Measurements from ENCODE around the gene BICDL1.

BICDL1 gene

GRCh38 chr12:120132054-120132836, 143.2 kb downstream of the BICDL1 start:
- no peak for DNase-seq

- DNase-seq: no peak
Observed at GRCh38 chr12:120132863-120133385, 143.9 kb downstream of the BICDL1 start.

- DNase-seq: no peak
Observed at GRCh38 chr12:120134307-120134980, 145.4 kb downstream of the BICDL1 start.

- DNase-seq: no peak
Observed at GRCh38 chr12:120136093-120136770, 147.2 kb downstream of the BICDL1 start.

- no peak for DNase-seq
Observed at GRCh38 chr12:120137833-120138232, 148.8 kb downstream of the BICDL1 start.

GRCh38 chr12:120138366-120138765, 149.3 kb downstream of the BICDL1 start:
- no peak for DNase-seq

- DNase-seq: no peak
Observed at GRCh38 chr12:120139958-120140357, 150.9 kb downstream of the BICDL1 start.

GRCh38 chr12:120140603-120141002, 151.6 kb downstream of the BICDL1 start:
- DNase-seq: no peak

- DNase-seq: no peak
Observed at GRCh38 chr12:120141336-120141735, 152.3 kb downstream of the BICDL1 start.

- no peak for DNase-seq
Observed at GRCh38 chr12:120142231-120142877, 153.3 kb downstream of the BICDL1 start.

Measured in NCI-H1694 treated with DMSO at 0.1 percent for 48 hours (cell line).